SIG-M5 treated with dmso at 0.1 percent for 504 hours (cell line): ENCODE data around the gene CYP4A11.
"Not testable (repeated sequence)": the region's sequence is repeated elsewhere in the genome, so short reads cannot be mapped to it uniquely, and the experiment has no call there.

Experiments
- DNase-seq: peaks from one replicate; lab custom pipeline; 2025; ENCODE audit not compliant: unreplicated experiment; lab: John Stamatoyannopoulos, UW

Gene CYP4A11

DNA sequence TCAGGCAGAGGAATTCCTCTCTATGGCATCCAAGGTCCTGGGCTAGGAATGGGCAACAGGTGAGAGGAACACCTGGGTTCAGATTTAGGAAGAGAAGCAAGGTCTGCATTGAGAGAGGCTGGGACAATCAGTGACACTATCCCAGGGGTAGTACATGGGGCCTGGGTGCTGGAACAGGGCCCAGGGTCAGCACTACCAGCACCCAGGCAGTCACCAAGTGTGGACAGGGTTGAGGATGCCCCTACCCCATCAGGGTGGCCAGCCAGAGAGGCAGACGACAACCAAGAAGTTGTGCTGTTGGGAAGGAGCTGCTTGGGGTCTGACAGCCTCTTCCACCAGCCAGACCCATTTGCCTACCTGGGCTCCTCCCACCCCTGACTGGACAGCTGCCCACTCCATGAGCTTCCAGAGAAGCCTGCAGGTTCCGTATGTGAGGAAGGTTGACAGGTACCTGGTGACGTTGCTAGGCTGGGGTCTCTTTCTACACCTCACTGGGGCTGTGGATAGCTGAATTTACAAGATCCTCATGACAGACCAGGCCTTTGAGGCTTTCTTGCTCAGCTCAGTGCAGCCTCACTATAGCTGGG is 13.9 kb downstream of the CYP4A11 start:
- no peak for DNase-seq

DNA sequence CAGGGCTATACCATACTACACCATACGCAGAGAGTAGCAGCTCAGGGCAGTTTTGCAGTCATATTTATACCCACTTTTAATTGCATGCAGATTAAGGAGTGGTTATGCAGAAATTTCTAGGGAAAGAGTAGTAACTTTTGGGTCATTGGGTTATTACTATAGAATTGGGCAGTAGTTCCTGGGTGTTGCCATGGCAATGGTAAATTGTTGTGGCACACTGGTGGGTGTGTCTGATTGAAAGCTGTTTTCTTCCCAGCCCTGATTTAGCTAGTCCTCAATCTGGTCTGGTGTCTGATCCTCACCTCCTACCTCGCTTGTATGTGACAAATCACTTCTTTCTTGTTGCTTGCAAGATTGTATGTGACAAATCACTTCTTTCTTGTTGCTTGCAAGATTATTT is 30.5 kb downstream of the CYP4A11 start:
- DNase-seq, result no peak

- peak; percentile 1 for DNase-seq
Measured at GRCh38 chr1:46903481-46903880, 37.8 kb downstream of the CYP4A11 start.

GRCh38 chr1:46900401-46900800 is 40.9 kb downstream of the CYP4A11 start:
- DNase-seq, result peak; percentile 14

- not testable (repeated sequence) for DNase-seq
Measured at GRCh38 chr1:46881656-46882055, 59.6 kb downstream of the CYP4A11 start.
